ENCODE measurements around the gene MED13L. TPM values are rescaled to one million over a fixed set of nuclear protein-coding genes. Genes with fewer than 3 reads are reported as not detected.

MED13L gene
- total and polyA plus RNA-seq, 2 of the 4 experiments (the other 2 are of a cell fraction), result 17.9 to 49.1 TPM

DNA sequence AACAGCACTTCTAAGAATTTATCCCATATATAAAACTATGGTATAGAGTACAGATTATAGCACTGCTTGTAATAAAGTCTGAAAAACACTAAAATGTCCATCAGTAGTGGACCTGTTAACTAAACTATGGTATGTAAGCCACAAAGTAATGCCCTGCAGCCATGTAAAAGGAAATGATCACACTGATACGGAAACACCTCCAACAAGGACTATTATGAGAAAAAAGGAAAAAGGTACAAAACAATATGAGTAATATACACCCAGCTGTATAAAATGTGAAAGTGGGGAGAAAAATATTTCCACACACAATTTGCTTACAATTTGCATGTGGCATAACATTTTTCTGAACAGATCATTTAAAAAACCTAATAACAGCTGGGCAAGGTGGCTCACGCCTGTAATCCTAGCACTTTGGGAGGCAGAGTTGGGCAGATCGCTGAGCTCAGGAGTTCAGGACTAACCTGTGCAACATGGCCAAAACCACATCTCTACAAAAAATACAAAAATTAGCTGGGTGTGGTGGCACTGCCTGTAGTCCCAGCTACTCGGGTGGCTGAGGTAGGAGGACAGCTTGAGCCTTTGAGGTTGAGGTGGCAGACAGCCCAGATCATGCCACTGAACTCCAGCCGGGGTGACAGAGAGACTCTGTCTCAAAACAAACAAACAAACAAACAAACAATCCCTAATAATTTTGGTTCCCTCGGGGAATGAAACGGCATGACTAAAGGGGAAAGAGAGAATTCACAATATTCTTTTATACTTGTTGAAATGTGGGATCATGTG lies 250.5 kb downstream of the MED13L start (continued):
- TF ChIP-seq, protein P1, sequence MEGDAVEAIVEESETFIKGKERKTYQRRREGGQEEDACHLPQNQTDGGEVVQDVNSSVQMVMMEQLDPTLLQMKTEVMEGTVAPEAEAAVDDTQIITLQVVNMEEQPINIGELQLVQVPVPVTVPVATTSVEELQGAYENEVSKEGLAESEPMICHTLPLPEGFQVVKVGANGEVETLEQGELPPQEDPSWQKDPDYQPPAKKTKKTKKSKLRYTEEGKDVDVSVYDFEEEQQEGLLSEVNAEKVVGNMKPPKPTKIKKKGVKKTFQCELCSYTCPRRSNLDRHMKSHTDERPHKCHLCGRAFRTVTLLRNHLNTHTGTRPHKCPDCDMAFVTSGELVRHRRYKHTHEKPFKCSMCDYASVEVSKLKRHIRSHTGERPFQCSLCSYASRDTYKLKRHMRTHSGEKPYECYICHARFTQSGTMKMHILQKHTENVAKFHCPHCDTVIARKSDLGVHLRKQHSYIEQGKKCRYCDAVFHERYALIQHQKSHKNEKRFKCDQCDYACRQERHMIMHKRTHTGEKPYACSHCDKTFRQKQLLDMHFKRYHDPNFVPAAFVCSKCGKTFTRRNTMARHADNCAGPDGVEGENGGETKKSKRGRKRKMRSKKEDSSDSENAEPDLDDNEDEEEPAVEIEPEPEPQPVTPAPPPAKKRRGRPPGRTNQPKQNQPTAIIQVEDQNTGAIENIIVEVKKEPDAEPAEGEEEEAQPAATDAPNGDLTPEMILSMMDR (conservative IDR thresholded peaks at IDR 0.05; ENCODE audit: low read depth, low read length), result no peak

DNA sequence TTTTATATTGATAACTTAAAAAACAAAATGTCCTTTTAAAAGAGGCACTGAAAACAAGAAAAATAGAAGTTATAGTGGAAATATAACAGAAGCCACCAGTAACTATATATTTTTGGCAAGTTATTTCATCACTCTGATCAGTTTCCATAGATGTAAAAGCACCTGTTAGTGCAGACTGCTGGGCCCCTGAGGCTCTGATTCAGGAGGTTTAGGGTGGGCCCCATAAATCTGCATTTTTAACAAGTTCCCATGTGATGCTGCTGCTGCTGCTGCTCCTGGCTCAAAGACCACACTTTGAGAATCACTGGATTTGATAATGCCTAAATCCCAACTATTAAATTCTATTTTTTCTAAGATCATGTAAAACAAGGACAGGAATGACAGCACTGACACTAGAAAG lies 251.1 kb downstream of the MED13L start:
- CTCF ChIA-PET, result no interaction called here
- Histone ChIP-seq H4K5ac (ENCODE audit: low read depth, low read length) (no peak overlapping the region), H3K4me3 (ENCODE audit: insufficient read depth, low read depth, low read length) (no peak overlapping the region), H3K9ac (ENCODE audit: low read depth, low read length) (no peak overlapping the region), H2BK20ac (ENCODE audit: low read depth, low read length) (no peak overlapping the region), H2AFZ (replicated peaks; ENCODE audit: low read length, poor library complexity) (no peak overlapping the region), H3K56ac (ENCODE audit: extremely low read depth, insufficient read depth, low read length) (no peak overlapping the region), H3K4me1 (ENCODE audit: control insufficient read depth, insufficient read depth, low read length) (no peaks in the 10 kb centered on the region), H3K79me1 (ENCODE audit: low read depth in 1 of 2, low read length in 2 of 2) (peaks cover 25 to 63% of the 10 kb centered on the region in 2 experiments), H3K23ac (ENCODE audit: low read depth, low read length) (no peak overlapping the region), H3K18ac (ENCODE audit: low read depth, low read length) (no peak overlapping the region), H3K14ac (replicated peaks; ENCODE audit: low read depth, low read length) (no peak overlapping the region), H4K91ac (ENCODE audit: insufficient read depth, low read depth, low read length) (no peak overlapping the region), H2BK120ac (ENCODE audit: low read depth, low read length) (no peak overlapping the region), H3K36me3 (ENCODE audit: control insufficient read depth, insufficient read depth, low read length) (no peaks in the 10 kb centered on the region), H2BK5ac (ENCODE audit: low read depth, low read length, poor library complexity, severe bottlenecking) (no peak overlapping the region), H2BK15ac (ENCODE audit: low read depth, low read length) (no peak overlapping the region), H4K8ac (ENCODE audit: low read depth in 2 of 2, low read length in 2 of 2) (no peak overlapping the region), H3K4me2 (ENCODE audit: low read depth, low read length) (no peak overlapping the region), H3K4ac (ENCODE audit: low read depth, low read length) (no peak overlapping the region), H3K27me3 (ENCODE audit: control insufficient read depth, insufficient read depth, low read length) (no peaks in the 10 kb centered on the region), H2AK9ac (replicated peaks; ENCODE audit: low read depth, low read length, poor library complexity) (no peak overlapping the region), H4K20me1 (ENCODE audit: insufficient read depth, low read length) (peaks cover 36% of the 10 kb centered on the region; the same call in 1 of the 2 replicates), H2AK5ac (ENCODE audit: low read depth, low read length) (no peak overlapping the region), H3K9me1 (ENCODE audit: insufficient read depth, low read length) (peaks cover 6% of the 10 kb centered on the region), H3K27ac (ENCODE audit: insufficient read depth, low read length) (no peak overlapping the region), H3K9me3 (ENCODE audit: control insufficient read depth, insufficient read depth, low read length) (no peaks in the 10 kb centered on the region)
- POLR2A ChIA-PET (ENCODE audit: unreplicated experiment), result no interaction called here
- ATAC-seq (ENCODE audit: low read depth) (no peak), DNase-seq (no peak)
- no TSS peak for BruUV-seq (replicated peaks)
- dilution Hi-C loops (cut with HindIII; ENCODE audit: low sequenced_read_pairs, unreplicated experiment), result no loop called here
- in situ Hi-C loops (cut with MboI; ENCODE audit: low sequenced_read_pairs), result no loop called here
- intact Hi-C loops (cut with micrococcal nuclease), result loop anchor here (5.0 kb wide), 1 partner anchor 156 kb away; no protein-coding TSS in a partner anchor
- TF ChIP-seq MXI1 (IDR thresholded peaks at IDR 0.05; ENCODE audit: borderline replicate concordance, low read depth, low read length), result no peak
- TF ChIP-seq POLR2A (IDR thresholded peaks at IDR 0.05; ENCODE audit: low read depth, low read length), result no peak
- no peak for TF ChIP-seq SMC3 (IDR thresholded peaks at IDR 0.05; ENCODE audit: low read depth, low read length)
- TF ChIP-seq CEBPB (IDR thresholded peaks at IDR 0.05; ENCODE audit: low read depth, low read length), result no peak
- TF ChIP-seq CHD1 (IDR thresholded peaks at IDR 0.05; ENCODE audit: low read depth, low read length), result no peak
- no peak for TF ChIP-seq RFX5 (IDR thresholded peaks at IDR 0.05; ENCODE audit: low read depth, low read length)
- TF ChIP-seq FOS (IDR thresholded peaks at IDR 0.05; ENCODE audit: low read depth, low read length), result no peak
- TF ChIP-seq RCOR1 (IDR thresholded peaks at IDR 0.05; ENCODE audit: insufficient replicate concordance, low read length), result no peak
- TF ChIP-seq, protein P2, sequence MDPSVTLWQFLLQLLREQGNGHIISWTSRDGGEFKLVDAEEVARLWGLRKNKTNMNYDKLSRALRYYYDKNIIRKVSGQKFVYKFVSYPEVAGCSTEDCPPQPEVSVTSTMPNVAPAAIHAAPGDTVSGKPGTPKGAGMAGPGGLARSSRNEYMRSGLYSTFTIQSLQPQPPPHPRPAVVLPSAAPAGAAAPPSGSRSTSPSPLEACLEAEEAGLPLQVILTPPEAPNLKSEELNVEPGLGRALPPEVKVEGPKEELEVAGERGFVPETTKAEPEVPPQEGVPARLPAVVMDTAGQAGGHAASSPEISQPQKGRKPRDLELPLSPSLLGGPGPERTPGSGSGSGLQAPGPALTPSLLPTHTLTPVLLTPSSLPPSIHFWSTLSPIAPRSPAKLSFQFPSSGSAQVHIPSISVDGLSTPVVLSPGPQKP (IDR thresholded peaks at IDR 0.05; ENCODE audit: borderline replicate concordance, low read depth, low read length), result no peak
- TF ChIP-seq MAFK (IDR thresholded peaks at IDR 0.05; ENCODE audit: low read depth, low read length), result no peak
- TF ChIP-seq BHLHE40 (IDR thresholded peaks at IDR 0.05; ENCODE audit: low read depth, low read length), result no peak
- no peak for TF ChIP-seq USF2 (IDR thresholded peaks at IDR 0.05; ENCODE audit: low read depth, low read length)
- TF ChIP-seq MAZ (IDR thresholded peaks at IDR 0.05; ENCODE audit: borderline replicate concordance, low read depth, low read length), result no peak
